HepG2 (cell line): Measurements from ENCODE around the gene SNAPIN. TPM values are rescaled to one million over a fixed set of nuclear protein-coding genes. Genes with fewer than 3 reads are reported as not detected.

Experiments used
- AKAP8 ChIP-seq: sonication (generic); formaldehyde crosslinking; IDR thresholded peaks from 2 replicates; pipeline ENCODE4 v1.5.1; 2020; ENCODE audit warnings: mild to moderate bottlenecking, missing genetic modification reagents
- CREB1 ChIP-seq, 2 experiments: fragments of 450-650 bp in 1 of 2; IDR thresholded peaks; 2 replicates each; pipeline ENCODE4 v1.6.1; 2016 to 2017; ENCODE audit warnings: control low read depth in 1 of 2, mild to moderate bottlenecking in 1 of 2, missing compliant biosample characterization in 1 of 2, missing genetic modification characterization in 1 of 2
- ERF ChIP-seq: IDR thresholded peaks from 2 replicates; pipeline ENCODE4 v1.6.1; 2018; ENCODE audit warnings: missing biosample characterization, missing genetic modification reagents
- HOXA5 ChIP-seq: sonication (generic); formaldehyde crosslinking; IDR thresholded peaks from 2 replicates; pipeline ENCODE4 v1.4.0; 2020; ENCODE audit warnings: missing genetic modification reagents
- IKZF5 ChIP-seq: IDR thresholded peaks from 2 replicates; pipeline ENCODE4 v1.6.1; 2018; ENCODE audit warnings: missing genetic modification reagents, mild to moderate bottlenecking, missing compliant biosample characterization
- KAT8 ChIP-seq: IDR thresholded peaks from 2 replicates; pipeline ENCODE4 v1.6.1; 2016; ENCODE audit warnings: missing genetic modification reagents, missing compliant biosample characterization
- KLF11 ChIP-seq: IDR thresholded peaks from 2 replicates; pipeline ENCODE4 v1.6.1; 2016; ENCODE audit warnings: missing compliant biosample characterization
- KMT2B ChIP-seq: IDR thresholded peaks from 2 replicates; pipeline ENCODE4 v1.6.1; 2016; ENCODE audit warnings: missing genetic modification reagents, missing compliant biosample characterization
- PHF5A ChIP-seq: IDR thresholded peaks from one replicate; pipeline ENCODE4 v1.6.1; 2018; ENCODE audit warnings: low read depth, missing genetic modification reagents; ENCODE audit not compliant: unreplicated experiment
- PITX1 ChIP-seq: sonication (generic); formaldehyde crosslinking; IDR thresholded peaks from 2 replicates; pipeline ENCODE4 v1.5.1; 2020; ENCODE audit warnings: mild to moderate bottlenecking, missing genetic modification reagents
- RORA ChIP-seq: sonication (generic); formaldehyde crosslinking; IDR thresholded peaks from 2 replicates; pipeline ENCODE4 v1.5.0; 2020; ENCODE audit warnings: mild to moderate bottlenecking, missing genetic modification reagents, moderate library complexity
- SP4 ChIP-seq: sonication (generic); formaldehyde crosslinking; IDR thresholded peaks from 2 replicates; pipeline ENCODE4 v1.8.1; 2023; ENCODE audit warnings: mild to moderate bottlenecking, missing genetic modification reagents
- SPEN ChIP-seq: sonication (generic); formaldehyde crosslinking; IDR thresholded peaks from 2 replicates; pipeline ENCODE4 v1.5.1; 2020; ENCODE audit warnings: low read depth, mild to moderate bottlenecking, missing genetic modification reagents
- TOPORS ChIP-seq: sonication (generic); formaldehyde crosslinking; IDR thresholded peaks from 2 replicates; pipeline ENCODE4 v1.8.0; 2023; ENCODE audit warnings: mild to moderate bottlenecking, missing genetic modification reagents
- UBTF ChIP-seq: sonication (generic); formaldehyde crosslinking; IDR thresholded peaks from 2 replicates; pipeline ENCODE4 v1.4.0; 2020; ENCODE audit warnings: mild to moderate bottlenecking, missing genetic modification reagents
- ZBTB34 ChIP-seq: sonication (generic); formaldehyde crosslinking; IDR thresholded peaks from 2 replicates; pipeline ENCODE4 v1.8.0; 2022; ENCODE audit warnings: mild to moderate bottlenecking, missing genetic modification reagents
- ZBTB7A ChIP-seq: sonication (generic); formaldehyde crosslinking; IDR thresholded peaks from 2 replicates; pipeline ENCODE4 v1.8.0; 2022; ENCODE audit warnings: mild to moderate bottlenecking, missing genetic modification reagents
- ZFP91 ChIP-seq: sonication (generic); formaldehyde crosslinking; IDR thresholded peaks from 2 replicates; pipeline ENCODE4 v1.9.0; 2022; ENCODE audit warnings: missing genetic modification reagents, mild to moderate bottlenecking, borderline replicate concordance
- ZKSCAN5 ChIP-seq: sonication (generic); formaldehyde crosslinking; IDR thresholded peaks from 2 replicates; pipeline ENCODE4 v1.5.1; 2020; ENCODE audit warnings: mild to moderate bottlenecking, missing genetic modification reagents
- ZNF451 ChIP-seq: sonication (generic); formaldehyde crosslinking; IDR thresholded peaks from 2 replicates; pipeline ENCODE4 v1.5.0; 2020; ENCODE audit warnings: mild to moderate bottlenecking, missing genetic modification reagents
- ZNF7 ChIP-seq: IDR thresholded peaks from 2 replicates; pipeline ENCODE4 v1.6.1; 2016; ENCODE audit warnings: missing biosample characterization, missing genetic modification reagents
- polyA plus RNA-seq, 8 experiments: library from polyadenylated mRNA; depleted of rRNA in 3 of 8; stranded (reverse) in 7 of 8; unstranded in 1 of 8; fragments of >200 nt; fragmentation: Illumina TruSeq in 4 of 8; extraction: Trizol in 4 of 8; gene quantifications; 2 replicates each; pipeline versions ENCODE4 v1.2.1 to v1.2.3, GENCODE V29; 2011 to 2016; ENCODE audit warnings: low read depth in 4 of 8, missing spikeins in 1 of 8, mixed read lengths in 1 of 8; ENCODE audit not compliant: insufficient read depth in 1 of 8
- total RNA-seq, 5 experiments: library from RNA; depleted of rRNA; stranded (reverse); fragments of >200 nt; fragmentation: Illumina TruSeq; extraction: Trizol; gene quantifications; 2 replicates each; pipeline ENCODE4 v1.2.3, GENCODE V29; 2016; ENCODE audit warnings: low read depth in 1 of 5

The SNAPIN gene
- total and polyA plus RNA-seq, 2 of the 13 experiments (the other 11 are each of a cell fraction or from before 2014, with no cell fraction given): 23.9 to 25.7 TPM

GRCh38 chr1:153633754-153634665 is 24.5 kb upstream of the SNAPIN start, which contains the start of gene CHTOP (continued):
- peak; percentile 32; the same call in 1 of the 2 replicates for TF ChIP-seq ZBTB34 (CRISPR knock-in tag)
- TF ChIP-seq ZBTB7A (CRISPR knock-in tag): no peak
- TF ChIP-seq CREB1 (IDR thresholded peaks at IDR 0.05): peak; percentile 87
- peak; percentile 95 for TF ChIP-seq CREB1 (CRISPR knock-in tag; IDR thresholded peaks at IDR 0.05)
- TF ChIP-seq IKZF5 (CRISPR knock-in tag): peak; percentile 85
- TF ChIP-seq ZKSCAN5: no peak
- peak; percentile 81 for TF ChIP-seq SPEN (CRISPR knock-in tag)
- no peak for TF ChIP-seq KLF11 (CRISPR knock-in tag)
- TF ChIP-seq SP4: peak; percentile 97
- TF ChIP-seq ZNF7 (CRISPR knock-in tag): no peak
- peak; percentile 93 for TF ChIP-seq ZFP91 (CRISPR knock-in tag)
- peak; percentile 86 for TF ChIP-seq UBTF (CRISPR knock-in tag)
- TF ChIP-seq KMT2B (CRISPR knock-in tag): peak; percentile 68; the same call in 1 of the 2 replicates
- TF ChIP-seq PITX1: peak; percentile 45; the same call in 1 of the 2 replicates
- no peak for TF ChIP-seq TOPORS (CRISPR knock-in tag)
- peak; percentile 66; the same call in 1 of the 2 replicates for TF ChIP-seq ERF (CRISPR knock-in tag)
- TF ChIP-seq KAT8: peak; percentile 99
- TF ChIP-seq RORA (CRISPR knock-in tag): no peak
- no peak; the same call in 1 of the 2 replicates for TF ChIP-seq HOXA5 (CRISPR knock-in tag)
- peak; percentile 34 for TF ChIP-seq PHF5A (CRISPR knock-in tag)
- no peak; the same call in 1 of the 2 replicates for TF ChIP-seq AKAP8 (CRISPR knock-in tag)
- TF ChIP-seq ZNF451: peak; percentile 55; the same call in 1 of the 2 replicates
